ENCODE data around the gene KLK8.
"Not testable (repeated sequence)": the region's sequence is repeated elsewhere in the genome, so short reads cannot be mapped to it uniquely, and the experiment has no call there.

The KLK8 gene

DNA sequence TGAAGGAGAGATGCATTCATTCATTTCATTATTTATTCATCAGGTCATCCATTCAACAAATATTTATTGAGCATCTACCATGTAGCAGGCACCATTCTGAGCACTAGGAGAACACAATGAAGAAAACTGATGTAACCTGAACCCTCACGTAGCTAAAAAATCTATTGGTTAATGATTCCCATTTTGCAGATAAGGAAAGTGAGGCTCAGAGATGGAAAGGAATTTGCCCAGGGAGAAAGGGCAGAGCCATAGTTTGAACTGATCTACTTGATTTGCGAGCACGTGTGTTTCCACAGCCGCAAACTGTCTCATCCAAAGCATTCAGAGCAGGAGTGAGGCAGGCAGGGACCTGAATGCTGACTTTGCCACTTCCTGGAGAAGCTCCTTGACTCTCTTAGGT, 2.7 kb downstream of the KLK8 start:
- ChIA-PET CTCF (no interaction called here), POLR2A (no interaction called here)

GRCh38 chr19:50998061-50998460, 3.3 kb downstream of the KLK8 start:
- TF ChIP-seq, protein P1, sequence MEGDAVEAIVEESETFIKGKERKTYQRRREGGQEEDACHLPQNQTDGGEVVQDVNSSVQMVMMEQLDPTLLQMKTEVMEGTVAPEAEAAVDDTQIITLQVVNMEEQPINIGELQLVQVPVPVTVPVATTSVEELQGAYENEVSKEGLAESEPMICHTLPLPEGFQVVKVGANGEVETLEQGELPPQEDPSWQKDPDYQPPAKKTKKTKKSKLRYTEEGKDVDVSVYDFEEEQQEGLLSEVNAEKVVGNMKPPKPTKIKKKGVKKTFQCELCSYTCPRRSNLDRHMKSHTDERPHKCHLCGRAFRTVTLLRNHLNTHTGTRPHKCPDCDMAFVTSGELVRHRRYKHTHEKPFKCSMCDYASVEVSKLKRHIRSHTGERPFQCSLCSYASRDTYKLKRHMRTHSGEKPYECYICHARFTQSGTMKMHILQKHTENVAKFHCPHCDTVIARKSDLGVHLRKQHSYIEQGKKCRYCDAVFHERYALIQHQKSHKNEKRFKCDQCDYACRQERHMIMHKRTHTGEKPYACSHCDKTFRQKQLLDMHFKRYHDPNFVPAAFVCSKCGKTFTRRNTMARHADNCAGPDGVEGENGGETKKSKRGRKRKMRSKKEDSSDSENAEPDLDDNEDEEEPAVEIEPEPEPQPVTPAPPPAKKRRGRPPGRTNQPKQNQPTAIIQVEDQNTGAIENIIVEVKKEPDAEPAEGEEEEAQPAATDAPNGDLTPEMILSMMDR (IDR thresholded peaks at IDR 0.05; ENCODE audit: control extremely low read depth, extremely low read depth, low read depth, missing control alignments): no peak
- no peak for DNase-seq (ENCODE audit: extremely low spot score)
- ChIA-PET POLR2A (no interaction called here), CTCF (no interaction called here)

More for the DNA sequence above, 2.7 kb downstream of the KLK8 start:
- DNase-seq (ENCODE audit: extremely low spot score): no peak
- TF ChIP-seq, protein P1 (IDR thresholded peaks at IDR 0.05; ENCODE audit: control extremely low read depth, extremely low read depth, low read depth, missing control alignments): no peak

GRCh38 chr19:50994129-50994528, 7.3 kb downstream of the KLK8 start:
- TF ChIP-seq, protein P1 (IDR thresholded peaks at IDR 0.05; ENCODE audit: control extremely low read depth, extremely low read depth, low read depth, missing control alignments): no peak
- ChIA-PET POLR2A (no interaction called here), CTCF (interaction anchor here (0.8 kb wide), 1 partner anchor 26 kb away, joined by 3 read pairs; no protein-coding TSS in a partner anchor)
- no peak for DNase-seq (ENCODE audit: extremely low spot score)

- CTCF ChIA-PET: no interaction called here
- POLR2A ChIA-PET: interaction anchor here (0.6 kb wide), 1 partner anchor 973 kb away, joined by 3 read pairs; no protein-coding TSS in a partner anchor
- TF ChIP-seq, protein P1 (IDR thresholded peaks at IDR 0.05; ENCODE audit: control extremely low read depth, extremely low read depth, low read depth, missing control alignments): no peak
- DNase-seq (ENCODE audit: extremely low spot score): no peak
Observed at GRCh38 chr19:50992666-50993035, 8.8 kb downstream of the KLK8 start.

GRCh38 chr19:50984416-50984815, 17.0 kb downstream of the KLK8 start:
- CTCF ChIA-PET; DNase-seq (ENCODE audit: extremely low spot score); POLR2A ChIA-PET: not testable (repeated sequence)

GRCh38 chr19:50983625-50984292, 17.6 kb downstream of the KLK8 start, which contains the start of gene KLK7:
Gene KLK7 (minus strand): TSS chr19:50983917. CDS start chr19:50982399, 1,518 bp downstream.
- POLR2A ChIA-PET: no interaction called here

DNA sequence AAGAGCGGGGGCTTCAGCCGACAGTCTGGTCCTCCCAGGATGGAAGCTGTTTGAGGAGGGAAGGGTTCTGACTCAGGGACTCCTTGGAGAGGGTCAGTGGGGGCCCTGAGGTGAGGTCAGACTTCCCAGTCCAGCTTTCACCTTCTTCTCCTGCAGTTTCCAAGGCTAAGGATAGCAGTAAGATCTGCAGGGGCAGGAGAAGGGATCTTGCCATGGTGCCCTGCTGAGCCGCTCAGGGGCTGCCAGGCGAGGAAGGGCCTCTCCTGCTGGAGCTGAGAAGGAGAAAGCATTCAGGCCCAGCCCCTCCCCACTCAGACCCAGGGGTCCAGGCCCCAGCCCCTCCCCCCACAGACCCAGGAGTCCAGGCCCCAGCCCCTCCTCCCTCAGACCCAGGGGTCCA, 19.2 kb downstream of the KLK8 start:
- DNase-seq (ENCODE audit: extremely low spot score): no peak
- ChIA-PET POLR2A (no interaction called here), CTCF (no interaction called here)
- TF ChIP-seq, protein P1 (IDR thresholded peaks at IDR 0.05; ENCODE audit: control extremely low read depth, extremely low read depth, low read depth, missing control alignments): no peak

More at GRCh38 chr19:50983625-50984292, 17.6 kb downstream of the KLK8 start, which contains the start of gene KLK7:
- CTCF ChIA-PET: no interaction called here
- DNase-seq (ENCODE audit: extremely low spot score): no peak
- TF ChIP-seq, protein P1 (IDR thresholded peaks at IDR 0.05; ENCODE audit: control extremely low read depth, extremely low read depth, low read depth, missing control alignments): no peak
